ENCODE data around the gene UPP1.
"Not testable (repeated sequence)": the region's sequence is repeated elsewhere in the genome, so short reads cannot be mapped to it uniquely, and the experiment has no call there.

UPP1 gene

GRCh38 chr7:48112401-48113165, 23.5 kb downstream of the UPP1 start:
- no peak for DNase-seq (ENCODE audit: low spot score)

GRCh38 chr7:48113275-48113674, 24.2 kb downstream of the UPP1 start:
- no peak for DNase-seq (ENCODE audit: low spot score)

GRCh38 chr7:48114115-48114514, 25.1 kb downstream of the UPP1 start:
- no peak for DNase-seq (ENCODE audit: low spot score)

- no peak for DNase-seq (ENCODE audit: low spot score)
Observed at GRCh38 chr7:48114589-48114988, 25.5 kb downstream of the UPP1 start.

- no peak for DNase-seq (ENCODE audit: low spot score)
Observed at GRCh38 chr7:48116043-48116442, 27.0 kb downstream of the UPP1 start.

- no peak for DNase-seq (ENCODE audit: low spot score)
Observed at GRCh38 chr7:48118041-48118440, 29.0 kb downstream of the UPP1 start.

- not testable (repeated sequence) for DNase-seq (ENCODE audit: low spot score)
Observed at GRCh38 chr7:48120536-48120935, 31.5 kb downstream of the UPP1 start.

GRCh38 chr7:48126037-48126436, 37.0 kb downstream of the UPP1 start:
- no peak for DNase-seq (ENCODE audit: low spot score)

- no peak for DNase-seq (ENCODE audit: low spot score)
Observed at GRCh38 chr7:48130658-48131108, 41.6 kb downstream of the UPP1 start.

GRCh38 chr7:48132792-48133191, 43.7 kb downstream of the UPP1 start:
- no peak for DNase-seq (ENCODE audit: low spot score)

GRCh38 chr7:48139459-48139858, 50.4 kb downstream of the UPP1 start:
- peak; percentile 32 for DNase-seq (ENCODE audit: low spot score)

GRCh38 chr7:48140001-48140681, 51.1 kb downstream of the UPP1 start:
- DNase-seq (ENCODE audit: low spot score): peak; percentile 55

- peak; percentile 10 for DNase-seq (ENCODE audit: low spot score)
Observed at GRCh38 chr7:48141521-48141920, 52.5 kb downstream of the UPP1 start.

- peak; percentile 15 for DNase-seq (ENCODE audit: low spot score)
Observed at GRCh38 chr7:48144291-48144768, 55.3 kb downstream of the UPP1 start.

- no peak for DNase-seq (ENCODE audit: low spot score)
Observed at GRCh38 chr7:48147078-48147591, 58.1 kb downstream of the UPP1 start.

GRCh38 chr7:48147690-48148089, 58.6 kb downstream of the UPP1 start:
- not testable (repeated sequence) for DNase-seq (ENCODE audit: low spot score)

GRCh38 chr7:48148311-48148710, 59.2 kb downstream of the UPP1 start:
- no peak for DNase-seq (ENCODE audit: low spot score)

- no peak for DNase-seq (ENCODE audit: low spot score)
Observed at GRCh38 chr7:48149058-48149457, 60.0 kb downstream of the UPP1 start.

GRCh38 chr7:48150086-48150485, 61.0 kb downstream of the UPP1 start:
- no peak for DNase-seq (ENCODE audit: low spot score)

GRCh38 chr7:48154792-48155413, 65.8 kb downstream of the UPP1 start:
- DNase-seq (ENCODE audit: low spot score): peak; percentile 40

All from cerebellar cortex (tissue), 1 donor.